A549 (cell line): Measurements from ENCODE around the gene CACNA1C. TPM values are rescaled to one million over a fixed set of nuclear protein-coding genes. Genes with fewer than 3 reads are reported as not detected.

Source experiments
- ATAC-seq, 2 experiments: fragments of 200-7000 bp in 1 of 2; fragments of >200 bp in 1 of 2; cut with Nextera tagmentation in 1 of 2; cut with Tn5 transposase in 1 of 2; 3 replicates each; pipeline versions ENCODE4 v1.8.0 to v1.9.1; 2018 to 2020; ENCODE audit warnings: mild to moderate bottlenecking in 1 of 2, moderate library complexity in 1 of 2
- CTCF ChIA-PET: fragments of 300-600 bp; sonication (Branson Sonifier 250); formaldehyde crosslinking; extraction: SDS; loops from one replicate; lab custom pipeline; 2021; ENCODE audit warnings: antibody characterized with exemption, inconsistent platforms; lab: Yijun Ruan, JAX
- POLR2A ChIA-PET: fragments of 350-600 bp; formaldehyde crosslinking; extraction: SDS; loops from one replicate; lab custom pipeline; 2021; ENCODE audit warnings: antibody characterized with exemption, inconsistent platforms; lab: Yijun Ruan, JAX
- DNase-seq, 2 experiments: peaks; one replicate each; pipeline versions ENCODE4 v3.0.0 to v3.0.0-alpha.2; 2011 to 2016; ENCODE audit warnings: low read depth in 1 of 2, low spot score in 1 of 2
- FAIRE-seq: peaks from 2 replicates; lab custom pipeline; 2011; peaks lifted over from hg19 to GRCh38; lab: Jason Lieb, UNC
- H3K27ac ChIP-seq, 2 experiments: fragments of >200 bp; sonication (Bioruptor Twin); formaldehyde crosslinking; 3 replicates each; pipeline ENCODE4 v1.5.1; 2016 to 2017
- H3K4me1 ChIP-seq: fragments of >200 bp; sonication (Bioruptor Twin); formaldehyde crosslinking; 3 replicates; pipeline ENCODE4 v1.6.1; 2016
- H3K4me2 ChIP-seq: fragments of >200 bp; sonication (Bioruptor Twin); formaldehyde crosslinking; 3 replicates; pipeline ENCODE4 v1.6.1; 2016
- H3K4me3 ChIP-seq: fragments of >200 bp; sonication (Bioruptor Twin); formaldehyde crosslinking; 3 replicates; pipeline ENCODE4 v1.5.1; 2016
- H3K9me3 ChIP-seq: fragments of >200 bp; sonication (Bioruptor Twin); formaldehyde crosslinking; 3 replicates; pipeline ENCODE4 v1.6.1; 2016
- CBX2 ChIP-seq: fragments of 200-600 bp; sonication (generic); IDR thresholded peaks from 2 replicates; pipeline ENCODE4 v1.6.1; 2016; ENCODE audit warnings: low read depth, mild to moderate bottlenecking, borderline replicate concordance
- CBX8 ChIP-seq: fragments of 200-600 bp; sonication (generic); IDR thresholded peaks from 2 replicates; pipeline ENCODE4 v1.6.1; 2016
- CHD2 ChIP-seq: fragments of 150-350 bp; IDR thresholded peaks from 2 replicates; pipeline ENCODE4 v1.6.1; 2014; ENCODE audit warnings: low read length; ENCODE audit not compliant: partially characterized antibody
- EP300 ChIP-seq, 2 experiments: fragments of >200 bp; sonication (Bioruptor Twin); formaldehyde crosslinking; IDR thresholded peaks; 2 replicates in 1 of 2; 3 replicates in 1 of 2; pipeline ENCODE4 v1.6.1; 2016 to 2017
- FOXS1 ChIP-seq: fragments of 250-450 bp; sonication (Bioruptor Pico); IDR thresholded peaks from 2 replicates; pipeline ENCODE4 v1.5.0; 2020; ENCODE audit warnings: mild to moderate bottlenecking, moderate library complexity
- GATA3 ChIP-seq: IDR thresholded peaks from 2 replicates; pipeline ENCODE4 v1.6.1; 2012; ENCODE audit warnings: borderline replicate concordance
- HDAC2 ChIP-seq: fragments of 200-600 bp; sonication (generic); IDR thresholded peaks from 2 replicates; pipeline ENCODE4 v1.6.1; 2016
- HOXA7 ChIP-seq: fragments of 250-450 bp; sonication (Bioruptor Pico); IDR thresholded peaks from 2 replicates; pipeline ENCODE4 v1.5.0; 2020; ENCODE audit warnings: mild to moderate bottlenecking, moderate library complexity
- HOXB13 ChIP-seq: fragments of 250-450 bp; sonication (Bioruptor Pico); IDR thresholded peaks from 2 replicates; pipeline ENCODE4 v1.5.0; 2020; ENCODE audit warnings: low read depth, mild to moderate bottlenecking, moderate library complexity
- HOXB5 ChIP-seq: fragments of 250-450 bp; sonication (Bioruptor Pico); IDR thresholded peaks from 2 replicates; pipeline ENCODE4 v1.5.0; 2020; ENCODE audit warnings: mild to moderate bottlenecking, moderate library complexity
- JUN ChIP-seq, 2 experiments: fragments of >200 bp; sonication (Bioruptor Twin); formaldehyde crosslinking; IDR thresholded peaks; 2 replicates in 1 of 2; 3 replicates in 1 of 2; pipeline ENCODE4 v1.6.1; 2016 to 2017
- JUNB ChIP-seq: fragments of >200 bp; sonication (Bioruptor Twin); formaldehyde crosslinking; IDR thresholded peaks from 2 replicates; pipeline ENCODE4 v1.6.1; 2016
- MAFK ChIP-seq: fragments of 450-650 bp; IDR thresholded peaks from 2 replicates; pipeline ENCODE4 v1.6.1; 2014; ENCODE audit not compliant: partially characterized antibody
- NR3C1 ChIP-seq: fragments of >200 bp; sonication (Bioruptor Twin); formaldehyde crosslinking; IDR thresholded peaks from 3 replicates; pipeline ENCODE4 v1.6.1; 2017
- PHF8 ChIP-seq: fragments of 200-600 bp; sonication (generic); IDR thresholded peaks from 2 replicates; pipeline ENCODE4 v1.6.1; 2016; ENCODE audit warnings: low read depth, mild to moderate bottlenecking, antibody characterized with exemption, moderate library complexity, borderline replicate concordance
- POLR2A ChIP-seq: IDR thresholded peaks from 2 replicates; pipeline ENCODE4 v1.6.1; 2012; ENCODE audit warnings: mild to moderate bottlenecking, low read length
- POLR2AphosphoS2 ChIP-seq: conservative IDR thresholded peaks from 2 replicates; pipeline ENCODE4 v1.6.1; 2012; ENCODE audit warnings: low read length, improper control_type of control experiment, inconsistent platforms
- RARB ChIP-seq: fragments of 250-450 bp; sonication (Bioruptor Pico); IDR thresholded peaks from 2 replicates; pipeline ENCODE4 v1.8.0; 2021; ENCODE audit warnings: mild to moderate bottlenecking, moderate library complexity
- RCOR1 ChIP-seq: fragments of 150-350 bp; IDR thresholded peaks from 2 replicates; pipeline ENCODE4 v1.6.1; 2014; ENCODE audit warnings: antibody characterized with exemption, low read length, low read depth
- TP53 ChIP-seq: fragments of 250-450 bp; sonication (Bioruptor Pico); IDR thresholded peaks from 2 replicates; pipeline ENCODE4 v1.5.0; 2021; ENCODE audit warnings: mild to moderate bottlenecking, moderate library complexity
- ZC3H11A ChIP-seq: fragments of 450-650 bp; IDR thresholded peaks from 2 replicates; pipeline ENCODE4 v1.6.1; 2014; ENCODE audit warnings: antibody characterized with exemption, mild to moderate bottlenecking
- ZSCAN20 ChIP-seq: fragments of 250-450 bp; sonication (Bioruptor Pico); IDR thresholded peaks from 2 replicates; pipeline ENCODE4 v1.8.0; 2022; ENCODE audit warnings: mild to moderate bottlenecking, moderate library complexity
- WGBS: methylation state at CpG from one replicate; pipeline ENCODE4 v1.1.6; 2017; ENCODE audit errors: missing lambda C conversion rate; 5-methylcytosine and 5-hydroxymethylcytosine counted together
- polyA plus RNA-seq, 4 experiments: library from polyadenylated mRNA; depleted of rRNA in 3 of 4; stranded (reverse); fragments of >200 nt; fragmentation: RNase III in 1 of 4; extraction: RNeasy Plus Mini Kit Qiagen cat#74134 plus additional on column Dnase treatment in 1 of 4; gene quantifications; 2 replicates in 3 of 4; 3 replicates in 1 of 4; pipeline ENCODE4 v1.2.3, GENCODE V29; 2011 to 2017
- TF ChIP-seq, protein P1 (sequence below): IDR thresholded peaks from 2 replicates; pipeline ENCODE4 v1.6.1; 2012; ENCODE audit warnings: low read depth, borderline replicate concordance
- TF ChIP-seq, protein P2 (sequence below): fragments of >200 bp; sonication (Bioruptor Twin); formaldehyde crosslinking; IDR thresholded peaks from 2 replicates; pipeline ENCODE4 v1.6.1; 2016
- TF ChIP-seq, protein P3 (sequence below): fragments of 450-650 bp; IDR thresholded peaks from 2 replicates; pipeline ENCODE4 v1.6.1; 2014; ENCODE audit warnings: antibody characterized with exemption

CACNA1C gene
- polyA plus RNA-seq, 2 of the 4 experiments (the other 2 are of a cell fraction): not detected

DNA sequence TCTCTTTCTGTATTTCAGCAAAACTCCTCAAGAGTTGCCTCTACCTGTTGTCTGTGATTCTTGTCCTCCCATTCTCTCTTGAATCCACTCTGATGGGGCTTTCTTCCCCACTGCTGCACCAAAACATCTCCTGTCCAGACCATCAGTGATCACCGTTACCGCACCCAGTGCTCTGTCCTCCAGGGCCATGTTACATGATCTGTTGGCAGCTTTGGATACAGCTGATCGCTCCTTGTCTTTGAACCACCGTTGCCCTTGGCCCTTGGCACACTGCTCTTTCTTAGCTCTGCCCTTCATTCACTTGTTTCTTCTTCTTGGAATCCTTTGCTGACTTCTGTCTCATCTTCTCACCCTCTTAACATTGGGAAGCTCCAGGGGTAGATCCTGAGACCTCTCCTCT is 408.3 kb downstream of the CACNA1C start (continued):
- TF ChIP-seq, protein P1, sequence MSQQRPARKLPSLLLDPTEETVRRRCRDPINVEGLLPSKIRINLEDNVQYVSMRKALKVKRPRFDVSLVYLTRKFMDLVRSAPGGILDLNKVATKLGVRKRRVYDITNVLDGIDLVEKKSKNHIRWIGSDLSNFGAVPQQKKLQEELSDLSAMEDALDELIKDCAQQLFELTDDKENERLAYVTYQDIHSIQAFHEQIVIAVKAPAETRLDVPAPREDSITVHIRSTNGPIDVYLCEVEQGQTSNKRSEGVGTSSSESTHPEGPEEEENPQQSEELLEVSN: no peak
- TF ChIP-seq NR3C1 (no peak), CHD2 (no peak)

DNA sequence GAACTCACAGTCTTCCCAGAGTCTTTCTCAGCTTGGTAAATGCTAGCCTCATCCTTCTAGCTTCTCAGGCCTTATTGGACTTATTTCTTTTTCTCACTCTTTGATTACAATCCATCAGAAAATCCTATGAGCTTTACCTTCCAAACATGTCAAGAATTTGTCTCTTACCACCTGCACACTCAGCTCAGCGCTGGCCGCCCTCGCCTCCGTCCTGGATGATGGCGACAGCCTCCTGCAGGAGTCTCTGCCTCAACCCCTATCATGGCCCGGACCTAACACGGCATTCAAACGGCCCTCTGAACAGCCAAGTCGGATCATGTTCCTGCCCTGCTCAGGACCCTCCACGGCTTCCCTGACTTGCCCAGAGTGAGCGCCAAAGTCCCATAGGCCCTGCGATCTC is 408.9 kb downstream of the CACNA1C start:
- FAIRE-seq (no peak), ATAC-seq (no peak), DNase-seq (no peak)
- POLR2A ChIA-PET: no interaction called here
- 60% methylated on average over 12 of the region's 12 CpGs for WGBS
- CTCF ChIA-PET: interaction anchor here (1.5 to 1.6 kb wide), 2 partner anchors 8 to 25 kb away, joined by 4 read pairs; no protein-coding TSS in a partner anchor
- Histone ChIP-seq H3K4me2 (no peak overlapping the region), H3K4me3 (no peak overlapping the region), H3K9me3 (no peaks in the 10 kb centered on the region), H3K27ac (no peak overlapping the region), H3K4me1 (no peaks in the 10 kb centered on the region)
- TF ChIP-seq MAFK: no peak
- TF ChIP-seq POLR2A: no peak
- no peak for TF ChIP-seq EP300 (IDR thresholded peaks at IDR 0.05)
- no peak for TF ChIP-seq PHF8
- no peak for TF ChIP-seq ZC3H11A
- TF ChIP-seq RARB (CRISPR knock-in tag): no peak
- TF ChIP-seq CBX8: no peak

DNA sequence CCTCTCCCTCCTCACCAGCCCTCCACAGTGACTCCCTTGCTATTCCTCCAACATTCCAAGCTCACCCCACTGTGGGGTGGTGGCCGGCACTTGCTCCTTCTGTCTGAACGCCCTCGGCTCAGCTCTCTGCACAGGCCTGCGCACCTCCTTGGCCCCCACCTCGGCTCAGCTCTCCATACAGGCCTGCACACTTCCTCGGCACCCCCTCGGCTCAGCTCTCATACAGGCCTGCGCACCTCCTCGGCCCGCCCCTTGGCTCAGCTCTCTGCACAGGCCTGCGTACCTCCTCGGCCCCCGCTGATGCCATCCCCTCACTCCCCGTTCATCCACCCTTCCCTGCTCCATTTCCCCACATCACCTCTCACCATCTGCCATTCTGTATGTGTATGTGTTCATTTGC is 409.3 kb downstream of the CACNA1C start:
- no peak overlapping the region for H3K27ac ChIP-seq
- no peaks in the 10 kb centered on the region for H3K4me1 ChIP-seq
- POLR2A ChIA-PET: no interaction called here
- no peak for ATAC-seq
- H3K9me3 ChIP-seq: no peaks in the 10 kb centered on the region
- no peak for TF ChIP-seq ZSCAN20 (CRISPR knock-in tag)
- H3K4me3 ChIP-seq: no peak overlapping the region
- DNase-seq: no peak
- no peak for FAIRE-seq
- CTCF ChIA-PET: interaction anchor here (0.7 to 1.6 kb wide), 2 partner anchors 25 to 256 kb away, joined by 3 to 4 read pairs; no protein-coding TSS in a partner anchor
- no peak overlapping the region for H3K4me2 ChIP-seq
- 48% methylated on average over 14 of the region's 14 CpGs for WGBS

DNA sequence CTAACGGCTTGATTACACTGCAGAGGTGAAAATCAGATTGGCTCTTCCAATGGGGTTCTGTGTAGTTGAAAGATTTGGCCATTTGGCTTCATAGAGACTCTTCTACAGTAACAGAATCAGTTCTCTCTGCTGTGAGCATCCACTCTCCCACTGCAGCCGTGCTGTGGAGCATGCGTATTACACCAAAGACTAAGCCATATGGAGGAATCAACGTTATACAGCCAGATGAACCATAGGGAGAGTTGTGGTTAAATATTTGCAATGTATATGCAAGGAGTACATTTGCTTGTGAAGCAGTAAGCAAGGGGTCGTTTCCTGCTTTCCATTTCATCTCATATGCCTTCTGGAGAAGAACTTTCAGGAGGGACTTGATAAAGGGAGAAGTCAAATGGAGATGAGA is 410.9 kb downstream of the CACNA1C start:
- CTCF ChIA-PET: no interaction called here
- Histone ChIP-seq H3K4me1 (no peaks in the 10 kb centered on the region), H3K4me3 (no peak overlapping the region), H3K4me2 (no peak overlapping the region), H3K9me3 (no peaks in the 10 kb centered on the region), H3K27ac (no peak overlapping the region)
- FAIRE-seq (no peak), DNase-seq (no peak), ATAC-seq (no peak)
- 2% methylated on average over 5 of the region's 5 CpGs for WGBS
- TF ChIP-seq EP300 (IDR thresholded peaks at IDR 0.05) (no peak), TP53 (no peak), POLR2AphosphoS2 (no peak), CBX2 (no peak), HOXA7 (no peak), CHD2 (no peak), RCOR1 (no peak), CBX8 (no peak), HOXB5 (no peak), HDAC2 (no peak), GATA3 (no peak), FOXS1 (CRISPR knock-in tag) (no peak), HOXB13 (CRISPR knock-in tag) (no peak), JUNB (no peak), ZC3H11A (no peak), JUN (IDR thresholded peaks at IDR 0.05) (no peak)
- TF ChIP-seq, protein P2, sequence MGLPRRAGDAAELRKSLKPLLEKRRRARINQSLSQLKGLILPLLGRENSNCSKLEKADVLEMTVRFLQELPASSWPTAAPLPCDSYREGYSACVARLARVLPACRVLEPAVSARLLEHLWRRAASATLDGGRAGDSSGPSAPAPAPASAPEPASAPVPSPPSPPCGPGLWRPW: no peak
- TF ChIP-seq, protein P3, sequence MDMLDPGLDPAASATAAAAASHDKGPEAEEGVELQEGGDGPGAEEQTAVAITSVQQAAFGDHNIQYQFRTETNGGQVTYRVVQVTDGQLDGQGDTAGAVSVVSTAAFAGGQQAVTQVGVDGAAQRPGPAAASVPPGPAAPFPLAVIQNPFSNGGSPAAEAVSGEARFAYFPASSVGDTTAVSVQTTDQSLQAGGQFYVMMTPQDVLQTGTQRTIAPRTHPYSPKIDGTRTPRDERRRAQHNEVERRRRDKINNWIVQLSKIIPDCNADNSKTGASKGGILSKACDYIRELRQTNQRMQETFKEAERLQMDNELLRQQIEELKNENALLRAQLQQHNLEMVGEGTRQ: no peak
- POLR2A ChIA-PET: no interaction called here
